ENCODE data around the gene NRAP.

The NRAP gene

DNA sequence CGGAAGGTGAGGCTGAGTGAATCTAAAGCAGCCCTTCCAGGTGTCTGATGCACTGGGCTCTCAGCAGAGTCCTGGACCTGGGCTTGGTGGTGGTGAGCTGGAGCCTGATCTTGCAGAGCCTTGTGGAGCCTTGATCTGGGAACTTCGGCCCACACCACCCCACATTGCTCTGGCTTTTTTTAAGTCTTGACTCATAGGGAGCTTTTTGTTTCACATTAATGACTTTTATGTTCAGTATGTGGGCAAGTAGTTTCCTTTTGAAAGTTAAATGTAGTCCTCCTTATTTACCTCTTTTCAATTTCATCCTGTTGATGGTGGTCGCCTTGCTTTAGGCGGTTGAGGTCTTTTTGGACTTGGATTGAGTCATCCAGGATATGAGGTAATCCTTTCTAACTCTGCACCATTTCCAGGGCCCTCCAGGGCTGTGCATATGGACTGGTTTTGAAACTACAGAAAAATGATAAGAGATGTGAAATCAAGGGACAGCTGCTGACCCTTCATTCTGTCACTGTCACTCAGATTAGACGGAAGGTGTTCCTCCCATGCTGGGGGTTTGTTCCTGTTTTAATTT is 2.9 kb upstream of the NRAP start:
- Histone ChIP-seq H3K4me3 (ENCODE audit: low read length, poor library complexity, severe bottlenecking) (no peak overlapping the region), H4K20me1 (ENCODE audit: insufficient read depth, low read length, poor library complexity, severe bottlenecking) (no peaks in the 10 kb centered on the region), H3K36me3 (ENCODE audit: insufficient read depth, low read length) (no peaks in the 10 kb centered on the region), H3K9ac (ENCODE audit: low read depth, low read length, poor library complexity, severe bottlenecking) (no peak overlapping the region), H3K4me2 (ENCODE audit: low read depth, low read length, poor library complexity, severe bottlenecking) (no peak overlapping the region), H2AFZ (ENCODE audit: low read length) (no peak overlapping the region), H3K9me2 (replicated peaks; ENCODE audit: low read depth, low read length) (no peaks in the 10 kb centered on the region), H3K27me3 (ENCODE audit: insufficient read depth, low read length, poor library complexity, severe bottlenecking) (no peaks in the 10 kb centered on the region), H3K79me2 (ENCODE audit: insufficient read depth, low read length) (no peaks in the 10 kb centered on the region), H3K4me1 (ENCODE audit: insufficient read depth, low read length, poor library complexity, severe bottlenecking) (no peaks in the 10 kb centered on the region), H3F3A (ENCODE audit: low read depth) (no peaks in the 10 kb centered on the region), H3K9me3 (ENCODE audit: insufficient read depth, low read depth, low read length) (no peaks in the 10 kb centered on the region)
- no peak for TF ChIP-seq EZH2phosphoT487 (IDR thresholded peaks at IDR 0.05; ENCODE audit: borderline replicate concordance)
- TF ChIP-seq, protein P1, sequence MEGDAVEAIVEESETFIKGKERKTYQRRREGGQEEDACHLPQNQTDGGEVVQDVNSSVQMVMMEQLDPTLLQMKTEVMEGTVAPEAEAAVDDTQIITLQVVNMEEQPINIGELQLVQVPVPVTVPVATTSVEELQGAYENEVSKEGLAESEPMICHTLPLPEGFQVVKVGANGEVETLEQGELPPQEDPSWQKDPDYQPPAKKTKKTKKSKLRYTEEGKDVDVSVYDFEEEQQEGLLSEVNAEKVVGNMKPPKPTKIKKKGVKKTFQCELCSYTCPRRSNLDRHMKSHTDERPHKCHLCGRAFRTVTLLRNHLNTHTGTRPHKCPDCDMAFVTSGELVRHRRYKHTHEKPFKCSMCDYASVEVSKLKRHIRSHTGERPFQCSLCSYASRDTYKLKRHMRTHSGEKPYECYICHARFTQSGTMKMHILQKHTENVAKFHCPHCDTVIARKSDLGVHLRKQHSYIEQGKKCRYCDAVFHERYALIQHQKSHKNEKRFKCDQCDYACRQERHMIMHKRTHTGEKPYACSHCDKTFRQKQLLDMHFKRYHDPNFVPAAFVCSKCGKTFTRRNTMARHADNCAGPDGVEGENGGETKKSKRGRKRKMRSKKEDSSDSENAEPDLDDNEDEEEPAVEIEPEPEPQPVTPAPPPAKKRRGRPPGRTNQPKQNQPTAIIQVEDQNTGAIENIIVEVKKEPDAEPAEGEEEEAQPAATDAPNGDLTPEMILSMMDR (conservative IDR thresholded peaks at IDR 0.05; ENCODE audit: low read length), result no peak

DNA sequence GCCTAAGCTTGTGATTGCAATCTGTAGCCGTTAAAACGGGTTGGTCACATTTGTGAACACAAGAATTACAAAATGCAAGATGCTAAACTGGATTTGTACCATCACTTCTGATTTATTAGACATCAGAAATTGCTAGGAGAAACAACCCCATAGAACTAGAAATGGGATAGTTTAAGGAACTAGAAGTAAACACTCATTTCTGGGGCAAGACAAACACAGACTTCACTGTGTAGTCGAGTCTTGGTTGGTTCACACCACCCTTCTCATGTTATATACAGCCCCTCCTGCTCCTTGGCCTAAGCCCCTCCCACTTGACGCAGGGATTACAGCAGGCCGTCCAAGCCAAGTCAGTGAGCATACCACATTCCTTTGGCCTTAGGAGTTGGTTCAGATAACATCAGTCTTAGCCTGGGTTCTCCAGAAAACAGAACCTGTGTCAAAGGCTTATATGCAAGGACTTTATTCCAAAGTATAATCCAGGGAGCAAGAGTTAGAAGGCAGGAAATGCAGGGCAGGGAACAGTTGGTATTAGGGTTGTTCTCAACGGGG is 2.0 kb upstream of the NRAP start:
- Histone ChIP-seq H3K27me3 (ENCODE audit: insufficient read depth, low read length, poor library complexity, severe bottlenecking) (no peaks in the 10 kb centered on the region), H3K79me2 (ENCODE audit: insufficient read depth, low read length) (no peaks in the 10 kb centered on the region), H3K9me3 (ENCODE audit: insufficient read depth, low read depth, low read length) (no peaks in the 10 kb centered on the region), H3K36me3 (ENCODE audit: insufficient read depth, low read length) (no peaks in the 10 kb centered on the region), H4K20me1 (ENCODE audit: insufficient read depth, low read length, poor library complexity, severe bottlenecking) (no peaks in the 10 kb centered on the region), H3K4me3 (ENCODE audit: low read length, poor library complexity, severe bottlenecking) (no peak overlapping the region), H3K4me2 (ENCODE audit: low read depth, low read length, poor library complexity, severe bottlenecking) (no peak overlapping the region), H3K4me1 (ENCODE audit: insufficient read depth, low read length, poor library complexity, severe bottlenecking) (no peaks in the 10 kb centered on the region), H3F3A (ENCODE audit: low read depth) (no peaks in the 10 kb centered on the region), H3K9me2 (replicated peaks; ENCODE audit: low read depth, low read length) (no peaks in the 10 kb centered on the region), H3K9ac (ENCODE audit: low read depth, low read length, poor library complexity, severe bottlenecking) (no peak overlapping the region), H2AFZ (ENCODE audit: low read length) (no peak overlapping the region)
- TF ChIP-seq EZH2phosphoT487 (IDR thresholded peaks at IDR 0.05; ENCODE audit: borderline replicate concordance), result no peak
- TF ChIP-seq, protein P1 (conservative IDR thresholded peaks at IDR 0.05; ENCODE audit: low read length), result no peak

DNA sequence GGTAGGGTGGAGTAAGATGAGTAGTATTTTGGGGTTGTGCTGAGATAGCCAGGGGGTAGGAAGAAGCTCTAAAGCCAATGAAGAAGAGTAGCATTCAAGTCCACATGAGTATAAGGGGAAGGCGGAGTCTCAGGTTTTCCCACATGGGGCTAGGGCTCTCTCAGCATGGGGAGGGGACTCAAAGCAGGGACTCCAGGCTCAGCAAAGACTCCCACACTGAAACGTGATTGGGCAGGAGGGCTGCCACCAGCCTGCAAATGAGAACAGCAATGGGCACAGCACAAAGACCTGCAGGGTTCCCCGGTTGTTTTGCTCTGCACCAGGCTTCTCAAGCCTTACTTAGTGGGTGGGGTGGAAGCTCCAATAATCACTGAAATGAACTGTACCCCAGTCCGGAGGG is 1.5 kb upstream of the NRAP start:
- H3K27me3 ChIP-seq (ENCODE audit: insufficient read depth, low read length, poor library complexity, severe bottlenecking), result no peaks in the 10 kb centered on the region
- no peaks in the 10 kb centered on the region for H3K79me2 ChIP-seq (ENCODE audit: insufficient read depth, low read length)
- H4K20me1 ChIP-seq (ENCODE audit: insufficient read depth, low read length, poor library complexity, severe bottlenecking), result no peaks in the 10 kb centered on the region
- no peaks in the 10 kb centered on the region for H3K4me1 ChIP-seq (ENCODE audit: insufficient read depth, low read length, poor library complexity, severe bottlenecking)
- no peak overlapping the region for H3K4me2 ChIP-seq (ENCODE audit: low read depth, low read length, poor library complexity, severe bottlenecking)
- no peak overlapping the region for H3K9ac ChIP-seq (ENCODE audit: low read depth, low read length, poor library complexity, severe bottlenecking)
- H3K36me3 ChIP-seq (ENCODE audit: insufficient read depth, low read length), result no peaks in the 10 kb centered on the region
- no peaks in the 10 kb centered on the region for H3K9me2 ChIP-seq (replicated peaks; ENCODE audit: low read depth, low read length)
- no peak overlapping the region for H2AFZ ChIP-seq (ENCODE audit: low read length)
- TF ChIP-seq EZH2phosphoT487 (IDR thresholded peaks at IDR 0.05; ENCODE audit: borderline replicate concordance), result no peak
- TF ChIP-seq, protein P1 (conservative IDR thresholded peaks at IDR 0.05; ENCODE audit: low read length), result no peak
- H3K9me3 ChIP-seq (ENCODE audit: insufficient read depth, low read depth, low read length), result no peaks in the 10 kb centered on the region
- no peaks in the 10 kb centered on the region for H3F3A ChIP-seq (ENCODE audit: low read depth)
- no peak overlapping the region for H3K4me3 ChIP-seq (ENCODE audit: low read length, poor library complexity, severe bottlenecking)
